Transverse colon (tissue), 4 donors: ENCODE results near the gene ITGB7.

ENCODE experiments used
- CTCF ChIP-seq, 5 experiments: fragments of 200-600 bp in 3 of 5; fragments of 450-650 bp in 2 of 5; sonication (generic) in 3 of 5; IDR thresholded peaks; 1 replicate in 2 of 5; 2 replicates in 3 of 5; pipeline ENCODE4 v1.5.1; 2016 to 2017; ENCODE audit warnings: antibody characterized with exemption in 5 of 5, inconsistent platforms in 3 of 5, mild to moderate bottlenecking in 2 of 5, moderate library complexity in 1 of 5
- EP300 ChIP-seq: sonication (generic); formaldehyde crosslinking; IDR thresholded peaks from one replicate; pipeline ENCODE4 v1.6.1; 2017; ENCODE audit warnings: antibody characterized with exemption, low read depth
- POLR2A ChIP-seq: fragments of 450-650 bp; IDR thresholded peaks from one replicate; pipeline ENCODE4 v1.6.1; 2016; ENCODE audit warnings: antibody characterized with exemption, mild to moderate bottlenecking, moderate library complexity
- POLR2AphosphoS5 ChIP-seq, 3 donors: sonication (generic); formaldehyde crosslinking; IDR thresholded peaks; one replicate each; pipeline ENCODE4 v1.6.1; 2016; ENCODE audit warnings: antibody characterized with exemption in 3 of 3

GRCh38 chr12:53195516-53196420 is 11.3 kb downstream of the ITGB7 start:
- TF ChIP-seq POLR2A (no peak), POLR2AphosphoS5 (IDR thresholded peaks at IDR 0.05) (no peak), CTCF (IDR thresholded peaks at IDR 0.05) (no peak), EP300 (no peak)
